PC-9 (cell line): ENCODE results near the gene FAM89B. TPM values are rescaled to one million over a fixed set of nuclear protein-coding genes. Genes with fewer than 3 reads are reported as not detected.

Experiments
- BruUV-seq: library from RNA; stranded (reverse); fragments of 400-500 nt; replicated peaks from 2 replicates; lab custom pipeline; 2021; lab: Mats Ljungman, UMichigan
- CTCF ChIA-PET: fragments of 300-600 bp; sonication (Branson Sonifier 250); formaldehyde crosslinking; loops from one replicate; lab custom pipeline; 2022; ENCODE audit warnings: antibody characterized with exemption; lab: Charles Lee
- POLR2A ChIA-PET: fragments of 300-600 bp; sonication (Branson Sonifier 250); formaldehyde crosslinking; loops from one replicate; lab custom pipeline; 2022; ENCODE audit warnings: antibody characterized with exemption; ENCODE audit not compliant: unreplicated experiment; lab: Charles Lee
- DNase-seq, 2 experiments: peaks; one replicate each; pipeline versions ENCODE4 v3.0.0 to v3.0.0-alpha.2; 2015 to 2022; ENCODE audit warnings: mixed read lengths in 1 of 2
- H2AFZ ChIP-seq: fragments of 200-600 bp; sonication (generic); 2 replicates; pipeline ENCODE4 v1.8.1; 2017; ENCODE audit warnings: antibody characterized with exemption
- H3F3A ChIP-seq: fragments of 200-600 bp; sonication (generic); 2 replicates; pipeline ENCODE4 v1.8.1; 2017; ENCODE audit warnings: antibody characterized with exemption, mild to moderate bottlenecking, low read depth; ENCODE audit not compliant: insufficient read depth
- H3K27ac ChIP-seq: fragments of 200-600 bp; sonication (generic); 2 replicates; pipeline ENCODE4 v1.6.1; 2016; ENCODE audit warnings: mixed run types
- H3K27me3 ChIP-seq: fragments of 200-600 bp; sonication (generic); 2 replicates; pipeline ENCODE4 v1.6.1; 2016; ENCODE audit warnings: low read depth, mixed run types; ENCODE audit not compliant: insufficient read depth
- H3K36me3 ChIP-seq: fragments of 200-600 bp; sonication (generic); 2 replicates; pipeline ENCODE4 v1.6.1; 2016; ENCODE audit warnings: low read depth, mixed run types
- H3K4me1 ChIP-seq: fragments of 200-600 bp; sonication (generic); replicated peaks from 2 replicates; pipeline ENCODE4 v1.6.1; 2016; ENCODE audit warnings: mixed run types; ENCODE audit not compliant: insufficient read depth
- H3K4me2 ChIP-seq: fragments of 200-600 bp; sonication (generic); 2 replicates; pipeline ENCODE4 v1.6.1; 2017; ENCODE audit warnings: mixed run types
- H3K4me3 ChIP-seq: fragments of 200-600 bp; sonication (generic); 2 replicates; pipeline ENCODE4 v1.6.1; 2016; ENCODE audit warnings: mixed run types
- H3K79me2 ChIP-seq: fragments of 200-600 bp; sonication (generic); 2 replicates; pipeline ENCODE4 v1.6.1; 2017; ENCODE audit warnings: low read depth, mixed run types
- H3K9me2 ChIP-seq: fragments of 200-600 bp; sonication (generic); 2 replicates; pipeline ENCODE4 v1.8.1; 2017; ENCODE audit warnings: mild to moderate bottlenecking; ENCODE audit not compliant: insufficient read depth
- H3K9me3 ChIP-seq: fragments of 200-600 bp; sonication (generic); 2 replicates; pipeline ENCODE4 v1.8.1; 2016; ENCODE audit warnings: low read depth; ENCODE audit not compliant: insufficient read depth
- H4K20me1 ChIP-seq: fragments of 200-600 bp; sonication (generic); 2 replicates; pipeline ENCODE4 v1.8.1; 2017; ENCODE audit not compliant: insufficient read depth
- CTCF ChIP-seq: fragments of 200-600 bp; sonication (generic); conservative IDR thresholded peaks from 2 replicates; pipeline ENCODE4 v1.6.1; 2017; ENCODE audit warnings: mixed run types, antibody characterized with exemption, mild to moderate bottlenecking, moderate library complexity
- EZH2 ChIP-seq: fragments of 200-600 bp; sonication (generic); IDR thresholded peaks from 2 replicates; pipeline ENCODE4 v1.8.0; 2017; ENCODE audit warnings: antibody characterized with exemption, low read depth
- intact Hi-C: fragments of 100-400 bp; cut with micrococcal nuclease; formaldehyde crosslinking; loops from one replicate; pipeline ENCODE4 v1.10.0; 2022; ENCODE audit not compliant: unreplicated experiment
- total RNA-seq: library from RNA; stranded (reverse); gene quantifications from 2 replicates; pipeline ENCODE4 v1.2.3, GENCODE V29; 2021

The FAM89B gene
- total RNA-seq, 1 experiment from 2014 or later = 53.3 TPM

- peaks cover 17% of the 10 kb centered on the region for H3K79me2 ChIP-seq
- DNase-seq = no peak
- peak overlapping the region; percentile 97 for H2AFZ ChIP-seq
- no peaks in the 10 kb centered on the region for H3K27me3 ChIP-seq
- TF ChIP-seq EZH2 = no peak
- TF ChIP-seq CTCF = no peak
- intact Hi-C loops = loop anchor here (1.0 to 5.0 kb wide), 2 partner anchors 14 to 46 kb away; partner anchors contain the start of genes FAM89B and ZNRD2
- H3F3A ChIP-seq = peaks cover 4% of the 10 kb centered on the region; the same call in 1 of the 2 replicates
- peaks cover 13% of the 10 kb centered on the region for H3K4me1 ChIP-seq
- no peaks in the 10 kb centered on the region for H3K9me2 ChIP-seq
- H3K9me3 ChIP-seq = no peaks in the 10 kb centered on the region
- 0 out of 2 replicates have a peak overlapping the region, but pooled peaks have one; percentile 39 for H3K27ac ChIP-seq
- H3K36me3 ChIP-seq = peaks cover 29% of the 10 kb centered on the region; the same call in 1 of the 2 replicates
- ChIA-PET POLR2A (interaction anchor here (0.5 to 0.8 kb wide), 6 partner anchors 21 to 334 kb away, joined by 4 to 14 read pairs (median 8); partner anchors contain the start of genes NEAT1 and SIPA1), CTCF (interaction anchor here (0.6 kb wide), 1 partner anchor 88 kb away, joined by 15 read pairs; no protein-coding TSS in a partner anchor)
- H3K4me3 ChIP-seq = peak overlapping the region; percentile 100
- TSS peak; percentile 44 for BruUV-seq
- H4K20me1 ChIP-seq = peaks cover 8% of the 10 kb centered on the region; the same call in 1 of the 2 replicates
- H3K4me2 ChIP-seq = peak overlapping the region; percentile 100
Observed at GRCh38 chr11:65525546-65526480, 46.5 kb upstream of the FAM89B start.

DNA sequence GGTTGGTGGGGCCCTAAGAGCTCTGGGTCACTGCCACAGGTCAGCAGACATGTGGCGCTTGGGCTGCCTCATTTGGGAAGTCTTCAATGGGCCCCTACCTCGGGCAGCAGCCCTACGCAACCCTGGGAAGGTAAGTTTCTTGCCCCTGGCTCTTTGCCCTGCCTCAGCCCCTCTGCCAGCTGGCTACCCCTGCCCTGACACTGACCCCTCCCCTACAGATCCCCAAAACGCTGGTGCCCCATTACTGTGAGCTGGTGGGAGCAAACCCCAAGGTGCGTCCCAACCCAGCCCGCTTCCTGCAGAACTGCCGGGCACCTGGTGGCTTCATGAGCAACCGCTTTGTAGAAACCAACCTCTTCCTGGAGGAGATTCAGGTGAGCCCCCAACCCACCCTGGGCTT is 45.6 kb upstream of the FAM89B start:
- Histone ChIP-seq H3K4me3 (no peak overlapping the region), H4K20me1 (peaks cover 8% of the 10 kb centered on the region; the same call in 1 of the 2 replicates), H3K36me3 (peaks cover 35% of the 10 kb centered on the region; the same call in 1 of the 2 replicates), H3K79me2 (peaks cover 17% of the 10 kb centered on the region), H3K4me2 (no peak overlapping the region; the same call in 1 of the 2 replicates), H3K27ac (no peak overlapping the region), H3K27me3 (no peaks in the 10 kb centered on the region), H2AFZ (no peak overlapping the region), H3K9me2 (no peaks in the 10 kb centered on the region), H3K9me3 (no peaks in the 10 kb centered on the region), H3K4me1 (peaks cover 13% of the 10 kb centered on the region), H3F3A (peaks cover 11% of the 10 kb centered on the region; the same call in 1 of the 2 replicates)
- ChIA-PET POLR2A (no interaction called here), CTCF (interaction anchor here (0.6 kb wide), 3 partner anchors 12 to 361 kb away, joined by 6 to 9 read pairs (median 6); partner anchors contain the start of gene FAM89B)
- no TSS peak for BruUV-seq
- TF ChIP-seq CTCF (no peak), EZH2 (no peak)
- no peak for DNase-seq
- intact Hi-C loops = loop anchor here (5.0 kb wide), 1 partner anchor 46 kb away; the partner anchor contains the start of genes FAM89B and ZNRD2

DNA sequence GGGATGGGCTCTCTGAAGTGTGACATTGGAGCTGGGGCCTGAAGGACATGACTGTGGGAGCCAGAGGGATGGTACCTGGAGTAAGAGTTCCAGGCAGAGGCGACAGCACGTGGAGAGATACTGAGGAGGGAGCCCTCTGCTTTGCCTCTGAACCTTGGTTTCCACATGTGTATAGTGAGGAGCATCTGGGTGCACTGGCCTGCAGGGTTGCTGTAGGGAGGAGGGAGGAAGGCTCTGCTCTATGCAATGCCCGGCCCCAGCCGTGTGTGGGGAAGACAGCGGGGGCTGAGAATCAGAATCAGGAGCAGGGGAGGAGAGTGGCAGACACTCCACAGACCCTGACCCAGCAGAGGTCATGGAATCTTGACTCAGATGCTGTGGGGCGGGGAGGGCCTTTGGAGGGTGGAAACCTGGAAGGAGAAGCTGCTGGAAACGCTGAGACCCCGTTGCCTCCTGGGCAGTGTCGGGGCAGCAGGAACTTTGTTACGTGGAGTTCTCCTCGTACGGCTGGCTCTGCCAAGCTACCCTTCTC is 43.5 kb upstream of the FAM89B start:
- Histone ChIP-seq H3K4me1 (peaks cover 13% of the 10 kb centered on the region), H2AFZ (no peak overlapping the region), H3F3A (peaks cover 21% of the 10 kb centered on the region; the same call in 1 of the 2 replicates), H3K27me3 (no peaks in the 10 kb centered on the region), H3K9me3 (no peaks in the 10 kb centered on the region), H3K79me2 (peaks cover 17% of the 10 kb centered on the region), H3K4me3 (no peak overlapping the region), H3K9me2 (no peaks in the 10 kb centered on the region), H3K4me2 (no peak overlapping the region), H3K27ac (no peak overlapping the region), H4K20me1 (peaks cover 8% of the 10 kb centered on the region; the same call in 1 of the 2 replicates), H3K36me3 (peaks cover 46% of the 10 kb centered on the region; the same call in 1 of the 2 replicates)
- TF ChIP-seq EZH2 = no peak
- no peak for TF ChIP-seq CTCF
- ChIA-PET POLR2A (interaction anchor here (0.7 kb wide), 1 partner anchor 116 kb away, joined by 8 read pairs; no protein-coding TSS in a partner anchor), CTCF (interaction anchor here (0.6 kb wide), 1 partner anchor 253 kb away, joined by 6 read pairs; no protein-coding TSS in a partner anchor)
- no peak for DNase-seq
- no TSS peak for BruUV-seq
- intact Hi-C loops = loop anchor here (5.0 kb wide), 1 partner anchor 43 kb away; the partner anchor contains the start of genes FAM89B and ZNRD2
